H9 (cell line): ENCODE results near the gene WRAP53. TPM values are rescaled to one million over a fixed set of nuclear protein-coding genes. Genes with fewer than 3 reads are reported as not detected.

ENCODE experiments used
- DNase-seq: peaks from one replicate; pipeline ENCODE4 v3.0.0-alpha.2; 2017
- H2AFZ ChIP-seq: one replicate; pipeline ENCODE4 v1.6.1; 2013; ENCODE audit warnings: mild to moderate bottlenecking, low read length, control low read depth, moderate library complexity
- H2AK5ac ChIP-seq: 2 replicates; pipeline ENCODE4 v1.6.1; 2013; ENCODE audit warnings: low read length, control low read depth, mixed read lengths; ENCODE audit not compliant: insufficient read length
- H2BK120ac ChIP-seq: one replicate; pipeline ENCODE4 v1.6.1; 2013; ENCODE audit warnings: low read depth, mild to moderate bottlenecking, low read length, control low read depth, inconsistent platforms; ENCODE audit not compliant: poor library complexity, severe bottlenecking
- H2BK12ac ChIP-seq: 2 replicates; pipeline ENCODE4 v1.6.1; 2013; ENCODE audit warnings: low read length, control low read depth, mixed read lengths, low read depth; ENCODE audit not compliant: insufficient read length
- H2BK15ac ChIP-seq: 2 replicates; pipeline ENCODE4 v1.6.1; 2013; ENCODE audit warnings: low read depth, low read length, control low read depth
- H2BK20ac ChIP-seq: one replicate; pipeline ENCODE4 v1.6.1; 2013; ENCODE audit warnings: low read depth, mild to moderate bottlenecking, low read length, control low read depth, inconsistent platforms; ENCODE audit not compliant: poor library complexity, severe bottlenecking
- H2BK5ac ChIP-seq: 2 replicates; pipeline ENCODE4 v1.6.1; 2013; ENCODE audit warnings: low read length, control low read depth, mixed read lengths; ENCODE audit not compliant: insufficient read length
- H3K14ac ChIP-seq: 2 replicates; pipeline ENCODE4 v1.6.1; 2013; ENCODE audit warnings: low read length, control low read depth; ENCODE audit not compliant: insufficient read depth
- H3K18ac ChIP-seq: 2 replicates; pipeline ENCODE4 v1.6.1; 2013; ENCODE audit warnings: low read depth, mild to moderate bottlenecking, mixed read lengths, low read length, control low read depth; ENCODE audit not compliant: insufficient read length
- H3K23ac ChIP-seq: 2 replicates; pipeline ENCODE4 v1.6.1; 2013; ENCODE audit warnings: low read length, control low read depth, mixed read lengths, low read depth; ENCODE audit not compliant: insufficient read length
- H3K23me2 ChIP-seq: 2 replicates; pipeline ENCODE4 v1.6.1; 2013; ENCODE audit warnings: low read depth, mild to moderate bottlenecking, mixed read lengths, low read length, control low read depth; ENCODE audit not compliant: insufficient read length, poor library complexity, severe bottlenecking
- H3K27ac ChIP-seq: 2 replicates; pipeline ENCODE4 v1.5.1; 2013; ENCODE audit warnings: low read length, control low read depth, mixed read lengths, low read depth; ENCODE audit not compliant: insufficient read length
- H3K27me3 ChIP-seq: 2 replicates; pipeline ENCODE4 v1.6.1; 2013; ENCODE audit warnings: low read length, control low read depth, inconsistent platforms; ENCODE audit not compliant: insufficient read depth
- H3K4ac ChIP-seq: 2 replicates; pipeline ENCODE4 v1.6.1; 2013; ENCODE audit warnings: low read depth, mild to moderate bottlenecking, control low read depth, inconsistent platforms, low read length, moderate library complexity
- H3K4me1 ChIP-seq: 2 replicates; pipeline ENCODE4 v1.6.1; 2013; ENCODE audit warnings: low read length, control low read depth, inconsistent platforms; ENCODE audit not compliant: insufficient read depth
- H3K4me2 ChIP-seq: 2 replicates; pipeline ENCODE4 v1.6.1; 2013; ENCODE audit warnings: low read length, control low read depth, mixed read lengths; ENCODE audit not compliant: insufficient read length, insufficient read depth
- H3K56ac ChIP-seq: 2 replicates; pipeline ENCODE4 v1.6.1; 2013; ENCODE audit warnings: low read depth, mild to moderate bottlenecking, mixed read lengths, low read length, control low read depth; ENCODE audit not compliant: insufficient read length
- H3K79me1 ChIP-seq: 2 replicates; pipeline ENCODE4 v1.6.1; 2013; ENCODE audit warnings: low read depth, mild to moderate bottlenecking, moderate library complexity, low read length, control low read depth, inconsistent platforms; ENCODE audit not compliant: insufficient read depth, poor library complexity, severe bottlenecking
- H3K79me2 ChIP-seq: 2 replicates; pipeline ENCODE4 v1.6.1; 2013; ENCODE audit warnings: low read length, control low read depth, inconsistent platforms; ENCODE audit not compliant: insufficient read depth
- H3K9ac ChIP-seq: 2 replicates; pipeline ENCODE4 v1.6.1; 2013; ENCODE audit warnings: low read length, control low read depth, mixed read lengths; ENCODE audit not compliant: insufficient read length; ENCODE audit errors: extremely low read depth
- H3K9me3 ChIP-seq: one replicate; pipeline ENCODE4 v1.6.1; 2013; ENCODE audit warnings: low read depth, low read length, inconsistent platforms; ENCODE audit not compliant: control insufficient read depth
- H3T11ph ChIP-seq: one replicate; pipeline ENCODE4 v1.6.1; 2013; ENCODE audit warnings: mild to moderate bottlenecking, low read length, control low read depth, inconsistent platforms
- H4K20me1 ChIP-seq: one replicate; pipeline ENCODE4 v1.6.1; 2013; ENCODE audit not compliant: control insufficient read depth, insufficient read length, insufficient read depth
- H4K5ac ChIP-seq: 2 replicates; pipeline ENCODE4 v1.6.1; 2013; ENCODE audit warnings: low read depth, mild to moderate bottlenecking, mixed read lengths, low read length, control low read depth; ENCODE audit not compliant: insufficient read length
- H4K8ac ChIP-seq: replicated peaks from 2 replicates; pipeline ENCODE4 v1.6.1; 2013; ENCODE audit warnings: low read length, control low read depth, mixed read lengths, low read depth; ENCODE audit not compliant: insufficient read length
- H4K91ac ChIP-seq: 2 replicates; pipeline ENCODE4 v1.6.1; 2013; ENCODE audit warnings: low read depth, mild to moderate bottlenecking, moderate library complexity, mixed read lengths, low read length, control low read depth; ENCODE audit not compliant: insufficient read length
- H3K27ac Mint-ChIP-seq, 3 experiments: 2 replicates in 2 of 3; 3 replicates in 1 of 3; pipeline ENCODE4 v1.8.0; 2020 to 2021; ENCODE audit warnings: mixed read lengths in 3 of 3, mild to moderate bottlenecking in 1 of 3, moderate library complexity in 1 of 3
- H3K27me3 Mint-ChIP-seq: 2 replicates; pipeline ENCODE4 v1.8.0; 2021; ENCODE audit warnings: low read depth, mild to moderate bottlenecking, moderate library complexity, mixed read lengths
- H3K36me3 Mint-ChIP-seq, 3 experiments: 2 replicates in 2 of 3; 3 replicates in 1 of 3; pipeline ENCODE4 v1.8.0; 2020 to 2021; ENCODE audit warnings: low read depth in 3 of 3, mixed read lengths in 3 of 3; ENCODE audit not compliant: insufficient read depth in 1 of 3
- H3K4me1 Mint-ChIP-seq, 2 experiments: 2 replicates each; pipeline ENCODE4 v1.8.0; 2020; ENCODE audit warnings: mixed read lengths in 2 of 2
- H3K4me3 Mint-ChIP-seq, 2 experiments: 2 replicates in 1 of 2; 3 replicates in 1 of 2; pipeline ENCODE4 v1.8.0; 2020 to 2021; ENCODE audit warnings: mild to moderate bottlenecking in 2 of 2, mixed read lengths in 2 of 2, moderate library complexity in 1 of 2
- H3K9me3 Mint-ChIP-seq, 2 experiments: 2 replicates in 1 of 2; 3 replicates in 1 of 2; pipeline ENCODE4 v1.8.0; 2020; ENCODE audit warnings: mild to moderate bottlenecking in 2 of 2, mixed read lengths in 2 of 2, moderate library complexity in 1 of 2
- CTCF ChIP-seq: fragments of 200-600 bp; sonication (generic); conservative IDR thresholded peaks from 3 replicates; pipeline ENCODE4 v1.8.0; 2021; ENCODE audit warnings: antibody characterized with exemption, mild to moderate bottlenecking
- WGBS: extraction: QIAGEN DNeasy Blood & Tissue Kit; methylation state at CpG from one replicate; pipeline ENCODE4 v1.1.7; 2013; ENCODE audit warnings: missing lambda C conversion rate, low lambda C conversion rate, mixed read lengths; ENCODE audit not compliant: insufficient read length; ENCODE audit errors: extremely low coverage; 5-methylcytosine and 5-hydroxymethylcytosine counted together
- total RNA-seq: library from RNA; stranded (reverse); gene quantifications from 2 replicates; pipeline ENCODE4 v1.2.1, GENCODE V29; 2021

WRAP53 gene
- total RNA-seq, 1 experiment from 2014 or later, result 27.0 TPM

- Histone ChIP-seq H3T11ph (no peak overlapping the region), H2BK120ac (no peak overlapping the region), H3K4ac (no peak overlapping the region), H3K27me3 (peaks cover 5% of the 10 kb centered on the region), H2BK20ac (no peak overlapping the region), H2BK12ac (no peak overlapping the region), H3K79me1 (no peaks in the 10 kb centered on the region), H4K5ac (no peak overlapping the region), H3K27ac (no peak overlapping the region), H2AFZ (no peak overlapping the region), H3K56ac (no peak overlapping the region), H4K20me1 (no peaks in the 10 kb centered on the region), H2BK15ac (no peak overlapping the region), H3K14ac (no peak overlapping the region), H3K79me2 (no peaks in the 10 kb centered on the region), H3K18ac (no peak overlapping the region), H2AK5ac (no peak overlapping the region), H3K23me2 (peaks cover 14% of the 10 kb centered on the region), H4K8ac (no peak overlapping the region), H3K9me3 (no peaks in the 10 kb centered on the region), H3K23ac (no peak overlapping the region), H3K4me2 (peak overlapping the region; percentile 82), H3K9ac (no peak overlapping the region), H3K4me1 (no peaks in the 10 kb centered on the region; the same call in 1 of the 2 replicates), H2BK5ac (no peak overlapping the region), H4K91ac (no peak overlapping the region)
- peak overlapping the region; percentile 69 to 91 for H3K4me3 Mint-ChIP-seq
- no peak for TF ChIP-seq CTCF
- H3K36me3 Mint-ChIP-seq, result peaks cover 4 to 25% (median 10%) of the 10 kb centered on the region in 3 experiments; a peak in 6 of 7 replicates
- peak overlapping the region in 1 of 3 experiments; percentile 89; a peak in 1 of 7 replicates for H3K27ac Mint-ChIP-seq
- H3K4me1 Mint-ChIP-seq, result peaks cover 26 to 43% of the 10 kb centered on the region in 2 experiments
- H3K27me3 Mint-ChIP-seq, result peaks cover 69% of the 10 kb centered on the region
- peak; percentile 38 for DNase-seq
- whole genome bisulfite sequencing, result no CpG with 5 or more reads among the region's 45 CpGs
- H3K9me3 Mint-ChIP-seq, result peaks cover 0 to 3% of the 10 kb centered on the region in 2 experiments; a peak in 2 of 5 replicates
Observed at GRCh38 chr17:7651097-7651664, 37.1 kb upstream of the WRAP53 start.
